MV-4-11 (cell line): ENCODE measurements around the gene MYO10.
"Not testable (repeated sequence)": the region's sequence is repeated elsewhere in the genome, so short reads cannot be mapped to it uniquely, and the experiment has no call there.

Experiments used
- DNase-seq: peaks from one replicate; lab custom pipeline; 2025; lab: John Stamatoyannopoulos, UW

Gene MYO10

DNA sequence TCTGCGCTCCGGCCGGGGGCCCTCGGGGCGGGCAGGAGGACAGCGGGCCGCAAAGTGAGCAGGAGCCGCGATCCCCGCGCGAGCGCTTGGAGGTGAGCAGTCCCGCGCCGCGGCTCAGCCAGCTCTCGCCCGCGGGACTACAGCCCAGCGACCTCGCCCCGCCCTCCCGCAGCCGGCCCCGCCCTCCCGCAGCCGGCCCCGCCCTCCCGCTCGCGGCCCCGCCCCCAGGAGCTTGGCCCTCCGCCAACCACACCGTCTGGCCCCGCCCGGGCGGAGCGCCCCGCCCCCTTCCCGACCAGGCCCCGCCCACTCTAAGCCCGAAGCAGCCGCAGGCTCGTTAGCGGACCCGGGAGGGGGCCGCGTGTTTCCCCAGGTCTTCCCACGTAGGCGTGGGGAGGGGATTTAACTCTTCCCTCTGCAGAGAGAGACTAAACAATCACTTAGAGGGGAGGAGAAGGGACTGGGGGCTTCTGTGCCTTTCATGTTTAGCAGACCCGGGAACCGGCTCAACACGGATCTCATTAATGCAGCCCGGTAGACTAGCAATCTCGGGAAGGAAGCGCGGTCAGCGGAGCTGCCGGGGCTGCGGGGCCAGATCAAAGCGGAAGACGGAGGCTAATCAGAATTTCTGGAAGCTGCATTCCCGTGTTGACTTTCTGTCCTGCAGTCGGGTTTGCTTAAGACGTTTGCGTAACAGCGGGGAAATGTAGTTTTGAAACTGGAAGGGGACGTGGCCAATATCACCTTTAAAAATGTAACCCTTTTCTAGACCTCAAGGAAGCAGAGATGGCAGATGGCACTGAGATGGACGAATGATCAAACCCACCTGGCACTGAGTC, at the start of gene MYO10:
TSS of gene MYO10 (minus strand) at position 139 of the 839 bp plus-strand sequence. CDS start 480 bp downstream, outside the sequence.
- DNase-seq = peak; percentile 79

- DNase-seq = not testable (repeated sequence)
Observed at GRCh38 chr5:16985304-16985703, 49.2 kb upstream of the MYO10 start.

GRCh38 chr5:16983972-16984371, 47.9 kb upstream of the MYO10 start:
- no peak for DNase-seq

DNA sequence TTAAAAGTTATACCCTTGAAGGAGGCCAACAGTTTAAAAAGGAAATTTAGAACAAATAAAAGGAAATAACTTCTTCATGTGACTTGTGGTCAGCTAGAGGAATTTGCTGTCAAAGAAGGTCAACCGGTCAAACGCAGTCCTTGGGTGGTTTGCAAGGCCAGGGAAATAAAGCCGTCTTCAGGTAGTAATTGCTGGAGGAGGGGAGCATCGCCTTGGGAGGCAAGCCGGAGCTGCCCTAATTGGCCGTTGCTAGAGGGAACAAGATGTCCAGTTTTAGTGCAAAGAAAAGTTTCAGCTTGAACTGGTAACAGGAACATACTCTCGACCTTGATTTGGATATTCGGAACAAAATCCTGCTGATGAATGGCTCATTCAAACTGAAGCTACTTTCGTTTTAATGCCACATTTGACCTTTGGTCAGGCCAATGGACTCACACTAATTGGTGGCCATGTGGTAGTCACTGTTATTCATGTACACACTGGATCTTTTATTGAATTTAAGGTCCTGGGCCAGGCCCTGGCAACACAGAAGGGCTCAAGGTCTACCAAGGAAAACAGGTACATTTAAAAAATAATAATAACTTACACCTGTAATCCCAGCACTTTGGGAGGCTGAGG, 47.0 kb upstream of the MYO10 start:
- no peak for DNase-seq

DNA sequence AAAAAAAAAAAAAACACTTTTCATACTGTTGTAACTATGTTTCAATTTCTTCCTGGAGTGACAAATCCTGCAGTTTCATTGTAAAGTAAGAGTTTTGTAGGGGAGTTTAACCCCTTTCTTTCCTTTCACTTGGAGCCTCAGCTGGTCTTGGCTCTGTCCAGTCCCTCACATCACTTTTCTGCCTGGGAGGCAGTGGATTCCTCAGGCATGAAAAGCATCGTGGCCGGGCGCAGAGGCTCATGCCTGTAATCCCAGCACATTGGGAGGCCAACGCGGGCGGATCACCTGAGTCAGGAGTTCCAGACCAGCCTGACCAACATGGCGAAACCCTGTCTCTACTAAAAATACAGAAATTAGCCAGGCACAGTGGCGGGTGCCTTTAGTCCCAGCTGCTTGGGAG, 45.6 kb upstream of the MYO10 start:
- DNase-seq = no peak

GRCh38 chr5:16980983-16981382, 44.9 kb upstream of the MYO10 start:
- no peak for DNase-seq

DNA sequence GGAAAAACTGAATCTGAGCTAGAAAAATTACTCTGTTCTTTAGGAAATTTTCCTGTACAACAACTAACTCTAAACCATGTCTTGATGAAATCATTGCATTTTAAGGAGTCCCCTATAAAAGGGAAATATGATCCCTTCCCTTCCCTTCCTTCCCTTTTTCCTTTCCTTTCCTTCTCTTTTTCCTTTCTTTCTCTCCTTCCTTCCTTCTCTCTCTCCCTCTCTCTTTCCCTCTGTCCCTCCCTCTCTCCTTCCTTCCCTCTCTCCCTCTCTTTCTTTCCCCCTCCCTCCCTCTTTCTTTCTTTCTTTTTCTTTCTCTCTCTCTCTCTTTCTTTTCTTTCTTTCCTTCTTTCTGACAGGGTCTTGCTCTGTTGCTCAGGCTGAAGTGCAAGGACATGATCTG, 42.2 kb upstream of the MYO10 start:
- no peak for DNase-seq

DNA sequence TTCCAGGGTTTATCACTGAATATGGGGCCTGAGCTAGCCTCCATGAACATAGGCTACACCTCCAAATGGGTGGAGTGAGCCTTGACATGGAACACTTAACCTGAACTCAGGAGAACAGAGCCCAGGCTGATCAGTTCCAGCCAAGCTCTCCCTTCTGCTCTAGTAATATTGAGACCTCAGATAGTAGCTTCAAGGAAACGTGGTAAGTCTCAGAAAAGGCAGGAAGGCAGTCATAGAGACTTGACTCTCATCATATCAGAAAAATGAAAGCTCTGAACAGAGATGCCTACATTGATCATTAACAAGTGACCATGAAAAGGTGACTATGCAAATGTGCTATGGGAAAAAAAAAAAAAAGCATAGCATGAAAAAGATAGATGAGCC, 40.5 kb upstream of the MYO10 start:
- DNase-seq = no peak

DNA sequence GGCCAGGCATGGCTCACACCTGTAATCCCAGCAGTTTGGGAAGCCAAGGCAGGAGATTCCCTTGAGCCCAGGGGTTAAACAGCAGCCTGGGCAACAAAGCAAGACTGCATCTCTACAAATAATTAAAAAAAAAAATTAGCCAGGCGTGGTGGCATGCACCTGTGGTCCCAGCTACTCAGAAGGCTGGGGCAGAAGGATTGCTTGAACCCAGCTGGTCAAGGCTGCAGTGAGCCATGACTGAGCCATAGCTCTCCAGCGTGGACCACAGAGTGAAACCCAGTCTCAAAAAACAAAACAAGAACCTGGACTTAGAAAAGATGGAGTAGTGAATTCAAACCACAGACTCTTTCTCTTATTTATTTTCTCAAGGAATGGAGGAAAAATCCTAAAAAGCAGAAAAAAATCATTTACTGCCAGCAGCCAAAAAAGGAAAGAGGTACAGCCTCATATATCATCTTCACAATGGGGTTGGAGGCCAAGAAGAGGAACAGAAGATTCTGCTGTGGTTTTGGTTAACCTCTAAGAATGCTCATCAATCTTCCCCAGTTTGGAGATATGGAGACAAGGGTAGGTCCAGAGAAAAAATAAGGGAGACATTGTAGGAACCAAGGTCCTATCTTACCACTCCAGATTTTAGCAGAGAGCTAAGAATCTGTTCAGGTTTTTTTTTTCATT, 40.0 kb upstream of the MYO10 start:
- peak; percentile 92 for DNase-seq

DNA sequence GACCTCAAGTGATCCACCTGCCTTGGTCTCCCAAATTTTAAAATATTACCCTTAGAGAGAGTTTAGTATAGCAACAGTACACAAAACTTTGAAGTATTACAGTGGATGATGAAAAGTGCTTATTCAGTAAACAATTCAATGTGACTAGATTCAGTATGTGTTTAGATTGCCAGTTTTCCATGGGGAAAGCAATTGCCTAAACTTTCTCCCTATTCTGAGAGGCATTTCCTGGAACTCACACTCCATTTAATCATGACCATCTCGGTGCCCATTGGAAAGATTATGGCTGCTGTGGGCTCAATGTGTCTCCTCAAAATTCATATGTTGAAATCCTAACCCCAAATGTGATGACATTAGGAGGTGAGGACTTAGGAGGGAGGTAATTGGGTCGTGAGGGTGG, 38.9 kb upstream of the MYO10 start:
- peak; percentile 7 for DNase-seq

GRCh38 chr5:16970826-16971225, 34.7 kb upstream of the MYO10 start:
- DNase-seq = no peak

- DNase-seq = no peak
Observed at GRCh38 chr5:16970260-16970659, 34.2 kb upstream of the MYO10 start.

- no peak for DNase-seq
Observed at GRCh38 chr5:16965581-16965980, 29.5 kb upstream of the MYO10 start.

GRCh38 chr5:16963821-16964220, 27.7 kb upstream of the MYO10 start:
- DNase-seq = no peak

- no peak for DNase-seq
Observed at GRCh38 chr5:16961131-16961530, 25.0 kb upstream of the MYO10 start.

- peak; percentile 17 for DNase-seq
Observed at GRCh38 chr5:16957304-16958196, 21.5 kb upstream of the MYO10 start.

DNA sequence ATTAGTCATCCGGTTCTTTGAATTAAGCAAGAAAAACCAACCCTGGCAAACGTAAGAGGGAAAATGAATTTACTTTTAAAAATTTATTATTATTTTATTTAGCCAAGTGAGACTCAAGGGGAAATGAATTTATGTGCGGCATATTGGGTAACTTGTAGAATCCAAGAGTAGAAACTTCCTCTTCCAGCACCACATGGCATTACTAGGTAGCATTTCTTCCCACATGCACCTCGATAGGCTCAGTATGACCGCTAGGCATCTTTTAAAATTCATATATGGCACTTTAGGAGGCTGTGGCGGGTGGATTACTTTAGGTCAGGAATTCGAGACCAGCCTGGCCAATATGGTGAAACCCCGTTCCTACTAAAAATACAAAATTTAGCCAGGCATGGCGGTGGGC, 17.6 kb upstream of the MYO10 start:
- peak; percentile 70 for DNase-seq

DNA sequence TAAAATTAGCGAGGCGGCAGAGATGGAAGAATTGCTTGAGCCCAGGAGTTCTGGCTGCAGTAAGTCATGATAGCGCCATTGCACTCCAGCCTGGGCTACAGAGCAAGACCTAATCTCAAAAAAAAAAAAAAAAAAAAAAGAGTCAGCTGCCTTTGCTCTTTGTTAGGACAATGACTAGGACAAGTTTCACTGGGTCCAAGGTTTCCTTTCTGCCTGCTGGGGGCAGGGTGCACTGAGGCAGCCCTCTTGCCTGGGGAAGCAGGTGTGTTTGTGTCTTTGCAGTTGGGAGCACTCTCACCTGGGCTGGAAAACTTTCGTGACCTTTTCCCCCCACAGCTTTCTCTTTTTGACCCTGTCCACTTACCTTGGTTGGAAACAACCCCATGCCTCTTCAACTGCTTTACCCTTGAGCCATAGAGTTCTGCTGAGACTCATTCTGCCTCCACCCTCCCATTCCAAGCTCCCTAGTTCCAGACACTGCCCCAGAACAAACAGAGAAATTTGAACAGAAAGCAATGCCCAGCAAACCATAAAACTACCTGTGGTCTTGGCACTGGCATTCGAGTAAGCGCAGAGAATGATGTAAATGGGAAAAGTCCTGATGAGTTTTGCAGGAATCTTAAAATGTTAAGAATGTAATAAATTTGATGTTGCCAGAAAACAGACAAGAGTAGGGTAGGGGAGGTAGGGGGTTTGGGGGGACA, 17.0 kb upstream of the MYO10 start:
- no peak for DNase-seq

GRCh38 chr5:16946725-16947124, 10.6 kb upstream of the MYO10 start:
- no peak for DNase-seq

GRCh38 chr5:16944816-16945562, 8.9 kb upstream of the MYO10 start:
- DNase-seq = no peak
